ENCODE results near the gene CLIP1. TPM values are rescaled to one million over a fixed set of nuclear protein-coding genes. Genes with fewer than 3 reads are reported as not detected.
"Not testable (repeated sequence)": the region's sequence is repeated elsewhere in the genome, so short reads cannot be mapped to it uniquely, and the experiment has no call there.

Gene CLIP1
- total and polyA plus RNA-seq, 4 donors: 26.6 to 93.7 (median 45.8) TPM

- 33 to 41% methylated on average over 2 of the region's 2 CpGs for WGBS, 2 donors
- DNase-seq: no peak
- TF ChIP-seq, protein P1, sequence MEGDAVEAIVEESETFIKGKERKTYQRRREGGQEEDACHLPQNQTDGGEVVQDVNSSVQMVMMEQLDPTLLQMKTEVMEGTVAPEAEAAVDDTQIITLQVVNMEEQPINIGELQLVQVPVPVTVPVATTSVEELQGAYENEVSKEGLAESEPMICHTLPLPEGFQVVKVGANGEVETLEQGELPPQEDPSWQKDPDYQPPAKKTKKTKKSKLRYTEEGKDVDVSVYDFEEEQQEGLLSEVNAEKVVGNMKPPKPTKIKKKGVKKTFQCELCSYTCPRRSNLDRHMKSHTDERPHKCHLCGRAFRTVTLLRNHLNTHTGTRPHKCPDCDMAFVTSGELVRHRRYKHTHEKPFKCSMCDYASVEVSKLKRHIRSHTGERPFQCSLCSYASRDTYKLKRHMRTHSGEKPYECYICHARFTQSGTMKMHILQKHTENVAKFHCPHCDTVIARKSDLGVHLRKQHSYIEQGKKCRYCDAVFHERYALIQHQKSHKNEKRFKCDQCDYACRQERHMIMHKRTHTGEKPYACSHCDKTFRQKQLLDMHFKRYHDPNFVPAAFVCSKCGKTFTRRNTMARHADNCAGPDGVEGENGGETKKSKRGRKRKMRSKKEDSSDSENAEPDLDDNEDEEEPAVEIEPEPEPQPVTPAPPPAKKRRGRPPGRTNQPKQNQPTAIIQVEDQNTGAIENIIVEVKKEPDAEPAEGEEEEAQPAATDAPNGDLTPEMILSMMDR (IDR thresholded peaks at IDR 0.05; ENCODE audit: control extremely low read depth, extremely low read depth): no peak
- Histone ChIP-seq H3K9me3 (ENCODE audit: control insufficient read depth in 4 of 4, insufficient read depth in 3 of 4, low read length in 3 of 4) (no peaks in the 10 kb centered on the region), H3K9ac (ENCODE audit: insufficient read depth in 1 of 2, low read length in 2 of 2) (peak overlapping the region in 1 of 2 donors; percentile 73), H3K27me3 (ENCODE audit: control insufficient read depth in 3 of 3, insufficient read depth in 3 of 3, low read length in 2 of 3) (no peaks in the 10 kb centered on the region), H3K4me3 (no peak overlapping the region), H3K4me1 (ENCODE audit: control insufficient read depth in 5 of 5, insufficient read depth in 5 of 5, low read length in 5 of 5) (peaks cover 2 to 14% (median 10%) of the 10 kb centered on the region in 5 donors), H3K36me3 (ENCODE audit: control insufficient read depth in 4 of 4, insufficient read depth in 4 of 4, low read length in 4 of 4) (peaks cover 0 to 7% (median 0%) of the 10 kb centered on the region in 4 donors), H3K27ac (ENCODE audit: low read depth in 1 of 2, low read length in 1 of 2) (peak overlapping the region; percentile 90 to 93)
- ATAC-seq (ENCODE audit: insufficient read depth, low FRiP score): no peak
Observed at GRCh38 chr12:122399254-122399591, 23.2 kb downstream of the CLIP1 start.

- H3K9ac ChIP-seq (ENCODE audit: insufficient read depth in 1 of 2, low read length in 2 of 2); H3K36me3 ChIP-seq (ENCODE audit: control insufficient read depth in 4 of 4, insufficient read depth in 4 of 4, low read length in 4 of 4); H3K27me3 ChIP-seq (ENCODE audit: control insufficient read depth in 3 of 3, insufficient read depth in 3 of 3, low read length in 2 of 3); H3K27ac ChIP-seq (ENCODE audit: low read depth in 1 of 2, low read length in 1 of 2); H3K9me3 ChIP-seq (ENCODE audit: control insufficient read depth in 4 of 4, insufficient read depth in 3 of 4, low read length in 3 of 4); H3K4me3 ChIP-seq; ATAC-seq (ENCODE audit: insufficient read depth, low FRiP score); DNase-seq: not testable (repeated sequence)
- H3K4me1 ChIP-seq (ENCODE audit: control insufficient read depth in 5 of 5, insufficient read depth in 5 of 5, low read length in 5 of 5): peaks cover 2 to 14% (median 10%) of the 10 kb centered on the region in 5 donors
- 95 to 97% methylated on average over 6 of the region's 6 CpGs for WGBS, 2 donors
Observed at GRCh38 chr12:122397981-122398380, 24.5 kb downstream of the CLIP1 start.

DNA sequence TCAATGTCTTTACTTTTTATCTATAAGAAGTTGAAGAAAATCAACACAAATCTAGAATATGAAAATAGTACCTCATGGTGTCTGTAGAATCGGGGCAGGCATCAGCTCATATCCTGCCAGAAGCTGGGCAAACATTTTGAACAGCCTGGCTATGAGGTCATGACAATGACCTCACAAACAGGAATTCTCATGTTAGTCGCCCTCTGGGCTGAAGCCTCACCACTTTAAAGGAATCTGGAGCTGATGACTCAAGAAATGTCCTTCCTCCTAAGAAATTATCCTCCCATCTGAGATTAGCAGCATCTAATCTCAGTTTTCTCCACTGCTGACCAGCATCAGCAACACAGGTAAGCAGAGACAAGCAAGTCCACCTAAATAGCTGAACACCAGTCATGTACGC, 27.1 kb downstream of the CLIP1 start:
- Histone ChIP-seq H3K9me3 (ENCODE audit: control insufficient read depth in 4 of 4, insufficient read depth in 3 of 4, low read length in 3 of 4) (no peaks in the 10 kb centered on the region), H3K27ac (ENCODE audit: low read depth in 1 of 2, low read length in 1 of 2) (no peak overlapping the region), H3K36me3 (ENCODE audit: control insufficient read depth in 4 of 4, insufficient read depth in 4 of 4, low read length in 4 of 4) (peaks cover 0 to 5% (median 0%) of the 10 kb centered on the region in 4 donors), H3K4me1 (ENCODE audit: control insufficient read depth in 5 of 5, insufficient read depth in 5 of 5, low read length in 5 of 5) (peaks cover 1 to 11% (median 5%) of the 10 kb centered on the region in 5 donors), H3K4me3 (no peak overlapping the region), H3K9ac (ENCODE audit: insufficient read depth in 1 of 2, low read length in 2 of 2) (no peak overlapping the region), H3K27me3 (ENCODE audit: control insufficient read depth in 3 of 3, insufficient read depth in 3 of 3, low read length in 2 of 3) (no peaks in the 10 kb centered on the region)
- 74 to 89% methylated on average over 3 of the region's 3 CpGs for WGBS, 2 donors
- no peak for DNase-seq
- ATAC-seq (ENCODE audit: insufficient read depth, low FRiP score): no peak
- TF ChIP-seq, protein P1 (IDR thresholded peaks at IDR 0.05; ENCODE audit: control extremely low read depth, extremely low read depth): no peak

GRCh38 chr12:122394626-122395194, 27.8 kb downstream of the CLIP1 start:
- peaks cover 0 to 5% (median 4%) of the 10 kb centered on the region in 5 donors for H3K4me1 ChIP-seq (ENCODE audit: control insufficient read depth in 5 of 5, insufficient read depth in 5 of 5, low read length in 5 of 5)
- TF ChIP-seq, protein P1 (IDR thresholded peaks at IDR 0.05; ENCODE audit: control extremely low read depth, extremely low read depth): no peak
- H3K27ac ChIP-seq (ENCODE audit: low read depth in 1 of 2, low read length in 1 of 2): no peak overlapping the region
- DNase-seq (no peak), ATAC-seq (ENCODE audit: insufficient read depth, low FRiP score) (no peak)
- H3K36me3 ChIP-seq (ENCODE audit: control insufficient read depth in 4 of 4, insufficient read depth in 4 of 4, low read length in 4 of 4): peaks cover 0 to 5% (median 0%) of the 10 kb centered on the region in 4 donors
- WGBS, 2 donors: 85 to 87% methylated on average over 14 to 15 of the region's 15 CpGs
- H3K9me3 ChIP-seq (ENCODE audit: control insufficient read depth in 4 of 4, insufficient read depth in 3 of 4, low read length in 3 of 4): no peaks in the 10 kb centered on the region
- no peak overlapping the region for H3K9ac ChIP-seq (ENCODE audit: insufficient read depth in 1 of 2, low read length in 2 of 2)
- no peaks in the 10 kb centered on the region for H3K27me3 ChIP-seq (ENCODE audit: control insufficient read depth in 3 of 3, insufficient read depth in 3 of 3, low read length in 2 of 3)
- H3K4me3 ChIP-seq: no peak overlapping the region

Measured in lung (tissue), 12 donors.